H1 (cell line): ENCODE results near the gene UMODL1.

ENCODE experiments used
- EP300 ChIP-seq, 2 experiments: IDR thresholded peaks; 1 replicate in 1 of 2; 2 replicates in 1 of 2; pipeline ENCODE4 v1.6.1; 2011 to 2012; ENCODE audit warnings: low read depth in 2 of 2, low read length in 2 of 2, mild to moderate bottlenecking in 2 of 2, borderline replicate concordance in 1 of 2, inconsistent platforms in 1 of 2, moderate library complexity in 1 of 2
- EZH2 ChIP-seq: fragments of 200-600 bp; sonication (generic); IDR thresholded peaks from 2 replicates; pipeline ENCODE4 v1.7.1; 2012; ENCODE audit warnings: low read depth, mild to moderate bottlenecking, moderate library complexity, low read length, inconsistent platforms; ENCODE audit not compliant: severe bottlenecking
- NANOG ChIP-seq: IDR thresholded peaks from 2 replicates; pipeline ENCODE4 v1.6.1; 2011; ENCODE audit warnings: low read length, low read depth, mild to moderate bottlenecking, inconsistent platforms; ENCODE audit not compliant: insufficient read depth, poor library complexity, severe bottlenecking
- PHF8 ChIP-seq: fragments of 200-600 bp; sonication (generic); conservative IDR thresholded peaks from 2 replicates; pipeline ENCODE4 v1.7.1; 2012; ENCODE audit warnings: low read depth, mild to moderate bottlenecking, inconsistent platforms, low read length, moderate library complexity
- SP2 ChIP-seq: IDR thresholded peaks from 2 replicates; pipeline ENCODE4 v1.6.1; 2012; ENCODE audit warnings: mild to moderate bottlenecking, low read length, inconsistent platforms
- USF2 ChIP-seq: IDR thresholded peaks from 2 replicates; pipeline ENCODE4 v1.6.1; 2011; ENCODE audit warnings: low read length, improper control_type of control experiment

GRCh38 chr21:42108554-42109340, 37.6 kb downstream of the UMODL1 start:
- TF ChIP-seq PHF8 (no peak), EZH2 (no peak), EP300 (IDR thresholded peaks at IDR 0.05; ENCODE audit: borderline replicate concordance in 1 of 2, low read depth in 2 of 2, low read length in 2 of 2) (no peak), USF2 (no peak), SP2 (no peak), NANOG (no peak)
